Measurements from ENCODE around the gene ZBTB7B.

The ZBTB7B gene

DNA sequence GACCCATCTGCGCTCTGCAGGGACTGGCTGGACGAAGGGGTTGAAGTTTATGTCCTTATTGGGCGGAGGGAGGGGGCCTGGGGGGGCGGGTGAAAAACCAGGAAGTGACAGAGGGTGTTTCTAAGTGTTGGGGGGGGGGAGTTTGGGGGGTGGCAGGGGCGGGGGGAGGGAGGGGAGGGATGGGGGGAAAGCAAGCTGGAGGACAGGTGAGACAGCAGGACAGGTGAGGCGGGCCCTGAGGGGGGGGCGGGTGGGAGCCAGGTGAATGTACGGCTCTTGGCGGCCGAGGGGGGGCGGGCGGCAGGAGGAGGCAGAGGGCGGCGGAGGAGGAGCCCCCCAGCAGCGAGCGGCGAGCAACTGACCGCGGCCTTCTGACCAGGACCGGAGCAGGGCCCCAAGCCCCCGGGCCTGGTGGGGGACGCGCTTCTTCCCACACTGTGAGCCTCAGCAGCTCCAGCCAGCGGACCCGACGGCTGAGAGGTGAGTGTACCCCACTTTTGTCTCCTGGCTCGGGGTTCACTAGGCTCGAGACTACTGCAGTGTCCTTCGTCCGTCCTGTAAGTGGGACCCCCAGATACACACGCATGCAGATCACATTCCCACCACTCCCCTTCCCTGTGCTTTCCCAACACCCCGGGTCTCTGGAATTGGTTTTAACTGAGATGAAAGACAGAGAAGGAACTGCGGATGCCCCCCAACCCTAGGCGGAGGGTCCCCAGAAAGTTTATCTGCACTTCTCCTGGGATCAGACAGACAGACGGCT is at the start of gene ZBTB7B:
Gene ZBTB7B (plus strand): TSS at position 339 of the 763 bp plus-strand sequence. CDS start 11,859 bp downstream, outside the sequence.
- peak; percentile 47 for DNase-seq (ENCODE audit: low read depth, low spot score)
- H3K4me3 ChIP-seq (ENCODE audit: low read depth, low read length) = peak within 1 kb of the TSS; percentile 61
- TF ChIP-seq, protein P1, sequence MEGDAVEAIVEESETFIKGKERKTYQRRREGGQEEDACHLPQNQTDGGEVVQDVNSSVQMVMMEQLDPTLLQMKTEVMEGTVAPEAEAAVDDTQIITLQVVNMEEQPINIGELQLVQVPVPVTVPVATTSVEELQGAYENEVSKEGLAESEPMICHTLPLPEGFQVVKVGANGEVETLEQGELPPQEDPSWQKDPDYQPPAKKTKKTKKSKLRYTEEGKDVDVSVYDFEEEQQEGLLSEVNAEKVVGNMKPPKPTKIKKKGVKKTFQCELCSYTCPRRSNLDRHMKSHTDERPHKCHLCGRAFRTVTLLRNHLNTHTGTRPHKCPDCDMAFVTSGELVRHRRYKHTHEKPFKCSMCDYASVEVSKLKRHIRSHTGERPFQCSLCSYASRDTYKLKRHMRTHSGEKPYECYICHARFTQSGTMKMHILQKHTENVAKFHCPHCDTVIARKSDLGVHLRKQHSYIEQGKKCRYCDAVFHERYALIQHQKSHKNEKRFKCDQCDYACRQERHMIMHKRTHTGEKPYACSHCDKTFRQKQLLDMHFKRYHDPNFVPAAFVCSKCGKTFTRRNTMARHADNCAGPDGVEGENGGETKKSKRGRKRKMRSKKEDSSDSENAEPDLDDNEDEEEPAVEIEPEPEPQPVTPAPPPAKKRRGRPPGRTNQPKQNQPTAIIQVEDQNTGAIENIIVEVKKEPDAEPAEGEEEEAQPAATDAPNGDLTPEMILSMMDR (IDR thresholded peaks at IDR 0.05; ENCODE audit: low read depth, low read length) = no peak
- in situ Hi-C loops (cut with HindIII; ENCODE audit: low sequenced_read_pairs) = no loop called here

DNA sequence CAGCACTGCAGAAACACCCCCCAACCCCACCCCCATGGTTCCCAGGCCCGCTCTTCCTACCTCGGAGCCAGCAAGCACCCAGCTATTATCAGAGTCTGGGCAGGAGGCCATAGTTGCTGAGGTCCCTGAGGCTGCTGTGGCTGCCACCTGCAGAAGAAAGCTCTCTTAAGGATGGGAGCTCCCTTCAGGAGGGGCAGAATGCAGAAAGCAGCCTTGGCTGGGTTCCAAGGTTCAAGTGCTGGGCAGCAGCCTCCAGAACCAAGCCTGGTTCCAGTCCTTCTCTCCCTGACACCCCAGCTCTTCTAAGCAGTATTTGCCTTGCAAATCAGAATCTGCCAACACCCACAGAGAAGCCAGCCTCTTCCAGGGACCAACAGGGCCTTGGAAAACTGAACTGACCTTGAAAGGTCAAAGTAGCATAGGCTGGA is 49.0 kb upstream of the ZBTB7B start:
- no peak for DNase-seq (ENCODE audit: low read depth, low spot score)
- TF ChIP-seq, protein P1 (IDR thresholded peaks at IDR 0.05; ENCODE audit: low read depth, low read length) = no peak
- in situ Hi-C loops (cut with HindIII; ENCODE audit: low sequenced_read_pairs) = no loop called here
- H3K4me3 ChIP-seq (ENCODE audit: low read depth, low read length) = no peak overlapping the region

DNA sequence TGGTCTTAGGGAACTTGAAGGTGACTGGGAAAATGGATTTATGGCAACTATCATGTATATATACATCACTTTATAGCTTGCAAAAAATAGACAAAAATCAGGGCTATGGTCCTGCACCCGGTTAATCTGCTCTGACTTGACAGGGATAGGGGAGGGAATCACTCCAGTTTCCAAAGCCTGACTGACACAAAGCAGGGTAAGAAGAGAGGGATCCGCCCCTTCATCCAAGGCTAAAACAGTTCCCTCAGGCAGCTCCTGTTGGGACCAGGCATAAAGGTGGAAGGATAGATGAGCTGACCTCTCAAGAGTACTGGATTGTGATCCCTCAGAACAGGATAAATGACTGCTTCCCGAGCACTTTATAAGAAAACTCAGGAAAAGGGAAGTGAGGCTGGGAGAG is 48.1 kb upstream of the ZBTB7B start:
- H3K4me3 ChIP-seq (ENCODE audit: low read depth, low read length) = no peak overlapping the region
- TF ChIP-seq, protein P1 (IDR thresholded peaks at IDR 0.05; ENCODE audit: low read depth, low read length) = no peak
- DNase-seq (ENCODE audit: low read depth, low spot score) = no peak
- in situ Hi-C loops (cut with HindIII; ENCODE audit: low sequenced_read_pairs) = no loop called here

DNA sequence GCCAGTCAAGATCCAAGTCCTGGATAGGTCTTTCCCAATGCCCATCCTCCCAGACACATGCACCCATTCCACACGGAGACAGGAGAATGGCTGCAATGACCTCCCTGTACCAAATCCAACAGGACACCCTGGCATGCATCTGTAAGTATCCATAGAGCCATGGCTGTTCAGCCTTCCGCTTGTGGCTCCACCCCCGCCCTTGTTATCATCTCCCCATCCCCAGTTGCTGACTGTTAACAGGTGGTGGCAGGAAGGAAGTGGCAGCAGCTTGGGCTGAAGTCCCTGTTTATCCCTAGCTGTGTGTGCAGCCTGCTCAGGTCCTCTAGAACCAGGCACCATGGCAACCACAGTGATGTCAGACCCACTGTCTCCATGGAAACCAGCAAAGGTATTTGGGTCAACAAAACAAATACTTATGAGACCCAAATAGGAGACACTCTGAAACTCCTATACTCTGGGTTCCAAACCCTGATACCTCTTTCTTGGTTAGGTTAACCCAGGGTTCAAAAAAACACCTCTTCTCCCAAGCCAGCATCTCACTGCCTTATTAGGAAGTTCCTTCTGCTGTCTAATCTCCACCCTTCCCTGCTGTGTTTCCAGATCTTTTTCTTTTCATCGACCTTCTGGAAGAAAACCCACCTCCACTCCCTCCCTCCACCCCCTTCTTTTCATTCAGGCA is 47.4 kb upstream of the ZBTB7B start:
- in situ Hi-C loops (cut with HindIII; ENCODE audit: low sequenced_read_pairs) = no loop called here
- H3K4me3 ChIP-seq (ENCODE audit: low read depth, low read length) = peak overlapping the region; percentile 52
- TF ChIP-seq, protein P1 (IDR thresholded peaks at IDR 0.05; ENCODE audit: low read depth, low read length) = no peak
- peak; percentile 80 for DNase-seq (ENCODE audit: low read depth, low spot score)

DNA sequence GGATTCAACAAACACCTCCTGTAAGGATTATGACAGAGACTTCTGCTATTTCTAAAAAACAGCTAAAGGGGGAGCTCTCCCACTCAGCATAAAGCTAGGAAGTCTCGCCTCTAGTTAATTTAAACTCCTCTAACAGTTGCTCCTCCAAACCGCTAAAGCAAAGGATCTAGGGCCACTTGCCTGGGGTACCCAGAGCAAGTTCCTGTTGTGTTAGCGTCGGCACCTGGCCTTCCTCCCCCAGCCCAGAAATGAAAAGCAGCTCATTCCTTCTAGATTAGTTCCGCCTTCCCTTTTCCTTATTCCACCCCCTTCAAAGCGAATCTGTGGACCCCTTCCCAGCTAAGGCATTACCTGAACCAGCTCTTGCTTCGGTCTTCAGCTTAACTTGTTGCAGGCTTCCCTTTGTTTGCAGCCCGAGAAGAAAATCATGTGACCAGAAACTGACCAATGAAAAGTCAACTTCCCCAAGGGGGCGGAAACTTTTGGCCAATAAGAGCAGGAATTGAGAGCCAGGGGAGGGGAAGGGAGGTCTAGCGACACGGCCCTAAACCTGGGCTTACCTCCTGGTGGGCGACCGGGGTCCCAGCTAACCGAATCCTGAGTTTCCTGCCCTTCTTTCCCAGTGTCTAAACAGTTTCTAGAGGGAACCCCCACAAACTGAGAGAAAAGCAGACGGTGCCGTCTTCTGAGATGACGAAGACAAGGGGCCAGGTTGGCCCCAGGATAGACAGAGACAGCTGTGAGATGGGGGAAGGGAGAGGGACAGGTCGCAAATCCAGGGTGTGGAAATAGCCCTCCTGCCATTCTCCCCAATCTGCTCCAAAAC is 46.7 kb upstream of the ZBTB7B start, which contains the start of gene PBXIP1:
Gene PBXIP1 (minus strand): TSS at position 382 of the 826 bp plus-strand sequence. CDS start 2,378 bp downstream, outside the sequence.
- peak within 1 kb of the TSS; percentile 52 for H3K4me3 ChIP-seq (ENCODE audit: low read depth, low read length)
- in situ Hi-C loops (cut with HindIII; ENCODE audit: low sequenced_read_pairs) = no loop called here
- TF ChIP-seq, protein P1 (IDR thresholded peaks at IDR 0.05; ENCODE audit: low read depth, low read length) = peak; percentile 45
- DNase-seq (ENCODE audit: low read depth, low spot score) = peak; percentile 93

DNA sequence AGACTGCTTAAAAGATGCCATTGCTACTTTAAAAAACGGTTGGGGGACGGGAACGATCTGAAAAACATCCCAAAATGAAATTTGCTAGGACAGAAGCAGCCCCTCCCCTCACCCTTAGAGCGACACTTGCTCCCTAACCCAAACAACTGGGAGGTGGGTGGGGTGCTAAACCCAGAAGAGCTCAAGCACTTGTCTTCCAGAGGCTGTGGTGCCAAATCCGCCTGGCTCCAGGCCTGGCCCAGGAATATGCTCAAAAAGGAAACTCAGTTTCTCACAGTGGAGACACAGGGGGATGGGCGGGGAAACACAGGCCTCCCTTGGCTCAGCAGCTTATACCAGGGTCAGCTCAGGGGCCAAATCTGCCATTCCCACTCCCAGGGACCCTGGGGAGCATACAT is 46.1 kb upstream of the ZBTB7B start:
- peak overlapping the region; percentile 52 for H3K4me3 ChIP-seq (ENCODE audit: low read depth, low read length)
- in situ Hi-C loops (cut with HindIII; ENCODE audit: low sequenced_read_pairs) = no loop called here
- DNase-seq (ENCODE audit: low read depth, low spot score) = no peak
- TF ChIP-seq, protein P1 (IDR thresholded peaks at IDR 0.05; ENCODE audit: low read depth, low read length) = no peak
